Lung (tissue), 12 donors: ENCODE results near the gene SEC61G. TPM values are rescaled to one million over a fixed set of nuclear protein-coding genes. Genes with fewer than 3 reads are reported as not detected.

Source experiments
- ATAC-seq: fragments of 200-7000 bp; cut with Tn5 transposase; one replicate; pipeline ENCODE4 v1.9.1; 2020; ENCODE audit warnings: moderate number of reproducible peaks; ENCODE audit not compliant: insufficient read depth, low FRiP score
- DNase-seq, 3 donors: peaks; one replicate each; pipeline ENCODE4 v3.0.0-alpha.2; 2013 to 2017
- H3K27ac ChIP-seq, 2 donors: one replicate each; pipeline ENCODE4 v1.5.1; 2013; ENCODE audit warnings: mild to moderate bottlenecking in 2 of 2, moderate library complexity in 2 of 2, control low read depth in 1 of 2, inconsistent platforms in 1 of 2, low read depth in 1 of 2, low read length in 1 of 2
- H3K27me3 ChIP-seq, 3 donors: one replicate each; pipeline ENCODE4 v1.5.1; 2013; ENCODE audit warnings: low read length in 2 of 3; ENCODE audit not compliant: control insufficient read depth in 3 of 3, insufficient read depth in 3 of 3
- H3K36me3 ChIP-seq, 4 donors: one replicate each; pipeline ENCODE4 v1.5.1; 2013; ENCODE audit warnings: low read length in 4 of 4, mild to moderate bottlenecking in 1 of 4, moderate library complexity in 1 of 4; ENCODE audit not compliant: control insufficient read depth in 4 of 4, insufficient read depth in 4 of 4
- H3K4me1 ChIP-seq, 5 donors: one replicate each; pipeline ENCODE4 v1.5.1; 2013; ENCODE audit warnings: low read length in 5 of 5, mild to moderate bottlenecking in 2 of 5, moderate library complexity in 1 of 5; ENCODE audit not compliant: control insufficient read depth in 5 of 5, insufficient read depth in 5 of 5
- H3K4me3 ChIP-seq: one replicate; pipeline ENCODE4 v1.5.1; 2013; ENCODE audit warnings: mild to moderate bottlenecking, control low read depth, moderate library complexity
- H3K9ac ChIP-seq, 2 donors: one replicate each; pipeline ENCODE4 v1.5.1; 2013; ENCODE audit warnings: low read length in 2 of 2, control low read depth in 1 of 2; ENCODE audit not compliant: insufficient read depth in 1 of 2
- H3K9me3 ChIP-seq, 4 donors: one replicate each; pipeline ENCODE4 v1.5.1; 2013; ENCODE audit warnings: low read length in 3 of 4, mild to moderate bottlenecking in 1 of 4, moderate library complexity in 1 of 4; ENCODE audit not compliant: control insufficient read depth in 4 of 4, insufficient read depth in 3 of 4
- WGBS, 2 donors: extraction: QIAGEN DNeasy Blood & Tissue Kit; methylation state at CpG; one replicate each; pipeline ENCODE4 v1.1.7; 2013; 5-methylcytosine and 5-hydroxymethylcytosine counted together
- polyA plus RNA-seq, 2 donors: library from polyadenylated mRNA; stranded (reverse); fragments of 200-250 nt; gene quantifications; one replicate each; pipeline ENCODE4 v1.2.1, GENCODE V29; 2013
- total RNA-seq, 2 donors: library from RNA; depleted of rRNA in 1 of 2; stranded (reverse); fragments of >200 nt in 1 of 2; gene quantifications; one replicate each; pipeline ENCODE4 v1.2.1, GENCODE V29; 2014 to 2021
- TF ChIP-seq, protein P1 (sequence below): IDR thresholded peaks from 2 replicates; pipeline ENCODE4 v1.5.1; 2012; ENCODE audit warnings: mild to moderate bottlenecking; ENCODE audit errors: control extremely low read depth, extremely low read depth
- donor health status: control.
- donor health status: control.
- donor health status: Bipolar disorder and iron deficiency.
- donor health status: healthy.
- donor health status: DM: yes; HTN: yes; CAD: no.

The SEC61G gene
- total and polyA plus RNA-seq, 4 donors, result 71.9 to 452 (median 230) TPM

DNA sequence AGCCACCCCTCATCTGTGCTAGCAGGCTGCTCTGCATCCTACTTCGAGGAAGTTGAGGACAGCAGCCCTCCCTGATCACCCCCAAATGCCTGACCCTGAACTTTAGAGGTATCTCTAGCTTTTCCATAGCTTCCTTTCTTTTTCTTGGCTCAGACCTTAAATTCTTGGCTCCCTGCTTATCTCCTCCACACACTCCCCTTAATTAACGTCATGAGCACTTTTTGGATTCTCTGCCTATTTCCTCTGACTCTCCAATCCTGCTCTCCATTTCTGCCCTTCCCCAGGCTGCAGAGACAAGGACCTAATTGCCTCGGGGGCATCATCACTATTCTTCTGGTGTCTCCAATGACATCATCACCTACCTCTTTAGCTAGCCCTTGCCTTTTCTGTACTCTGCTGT is 40.8 kb upstream of the SEC61G start:
- TF ChIP-seq, protein P1, sequence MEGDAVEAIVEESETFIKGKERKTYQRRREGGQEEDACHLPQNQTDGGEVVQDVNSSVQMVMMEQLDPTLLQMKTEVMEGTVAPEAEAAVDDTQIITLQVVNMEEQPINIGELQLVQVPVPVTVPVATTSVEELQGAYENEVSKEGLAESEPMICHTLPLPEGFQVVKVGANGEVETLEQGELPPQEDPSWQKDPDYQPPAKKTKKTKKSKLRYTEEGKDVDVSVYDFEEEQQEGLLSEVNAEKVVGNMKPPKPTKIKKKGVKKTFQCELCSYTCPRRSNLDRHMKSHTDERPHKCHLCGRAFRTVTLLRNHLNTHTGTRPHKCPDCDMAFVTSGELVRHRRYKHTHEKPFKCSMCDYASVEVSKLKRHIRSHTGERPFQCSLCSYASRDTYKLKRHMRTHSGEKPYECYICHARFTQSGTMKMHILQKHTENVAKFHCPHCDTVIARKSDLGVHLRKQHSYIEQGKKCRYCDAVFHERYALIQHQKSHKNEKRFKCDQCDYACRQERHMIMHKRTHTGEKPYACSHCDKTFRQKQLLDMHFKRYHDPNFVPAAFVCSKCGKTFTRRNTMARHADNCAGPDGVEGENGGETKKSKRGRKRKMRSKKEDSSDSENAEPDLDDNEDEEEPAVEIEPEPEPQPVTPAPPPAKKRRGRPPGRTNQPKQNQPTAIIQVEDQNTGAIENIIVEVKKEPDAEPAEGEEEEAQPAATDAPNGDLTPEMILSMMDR, result no peak
- no peak overlapping the region for H3K4me3 ChIP-seq
- peaks cover 0 to 17% (median 7%) of the 10 kb centered on the region in 5 donors for H3K4me1 ChIP-seq
- no peak for ATAC-seq
- no peaks in the 10 kb centered on the region for H3K9me3 ChIP-seq
- H3K36me3 ChIP-seq, result no peaks in the 10 kb centered on the region
- no peak for DNase-seq
- no peaks in the 10 kb centered on the region for H3K27me3 ChIP-seq
- no peak overlapping the region for H3K27ac ChIP-seq
- no peak overlapping the region for H3K9ac ChIP-seq
- 36 to 51% methylated on average over 3 of the region's 3 CpGs for WGBS, 2 donors

DNA sequence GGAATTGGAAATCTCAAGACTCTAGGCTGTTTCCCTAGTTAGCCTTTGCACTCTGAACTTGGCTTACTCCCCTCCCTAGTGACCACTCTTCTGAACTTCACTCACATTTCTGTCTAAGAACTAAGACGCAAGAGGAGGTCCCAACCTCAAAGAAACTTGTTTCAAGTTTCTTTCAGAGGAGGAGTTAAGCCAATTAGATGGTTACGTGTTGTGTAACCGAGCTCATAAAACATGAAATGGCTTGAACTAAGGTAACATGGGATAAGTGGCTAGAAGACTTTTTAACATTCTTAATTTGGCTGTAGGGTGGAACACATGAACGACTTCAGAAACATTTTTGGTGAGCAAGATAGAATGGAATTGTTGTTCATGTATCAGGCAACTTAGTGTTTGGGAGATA is 39.5 kb upstream of the SEC61G start:
- Histone ChIP-seq H3K36me3 (no peaks in the 10 kb centered on the region), H3K27ac (no peak overlapping the region), H3K27me3 (no peaks in the 10 kb centered on the region), H3K9ac (no peak overlapping the region), H3K4me1 (peaks cover 0 to 17% (median 7%) of the 10 kb centered on the region in 5 donors), H3K9me3 (no peaks in the 10 kb centered on the region), H3K4me3 (no peak overlapping the region)
- ATAC-seq (no peak), DNase-seq (no peak)
- 78 to 89% methylated on average over 4 of the region's 4 CpGs for WGBS, 2 donors
- TF ChIP-seq, protein P1, result no peak

DNA sequence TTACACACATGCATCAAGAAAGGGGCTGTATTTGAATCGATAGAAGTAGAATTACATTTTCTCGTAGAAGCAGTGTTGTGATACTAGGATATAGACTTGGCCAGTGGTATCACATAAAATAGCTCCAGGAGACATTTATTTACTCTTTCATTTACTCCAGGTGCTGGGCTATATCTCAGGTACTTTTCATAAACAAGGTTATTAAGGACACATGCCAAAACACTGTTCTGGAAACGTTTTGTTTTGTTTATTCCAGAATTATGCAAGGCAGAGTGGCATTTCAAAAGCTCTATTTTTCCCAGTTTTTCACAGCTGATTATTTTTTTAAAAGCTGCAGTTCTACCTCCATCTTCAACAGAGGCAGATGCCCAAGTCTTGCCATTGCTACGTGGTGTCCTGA is 37.8 kb upstream of the SEC61G start:
- no peak overlapping the region for H3K9ac ChIP-seq
- no peak overlapping the region for H3K27ac ChIP-seq
- H3K4me1 ChIP-seq, result peaks cover 0 to 17% (median 7%) of the 10 kb centered on the region in 5 donors
- ATAC-seq (no peak), DNase-seq (no peak)
- H3K9me3 ChIP-seq, result peaks cover 0 to 4% (median 0%) of the 10 kb centered on the region in 4 donors
- no peaks in the 10 kb centered on the region for H3K27me3 ChIP-seq
- WGBS, 2 donors, result 77 to 79% methylated on average over 4 of the region's 4 CpGs
- no peak overlapping the region for H3K4me3 ChIP-seq
- TF ChIP-seq, protein P1, result no peak
- H3K36me3 ChIP-seq, result no peaks in the 10 kb centered on the region

DNA sequence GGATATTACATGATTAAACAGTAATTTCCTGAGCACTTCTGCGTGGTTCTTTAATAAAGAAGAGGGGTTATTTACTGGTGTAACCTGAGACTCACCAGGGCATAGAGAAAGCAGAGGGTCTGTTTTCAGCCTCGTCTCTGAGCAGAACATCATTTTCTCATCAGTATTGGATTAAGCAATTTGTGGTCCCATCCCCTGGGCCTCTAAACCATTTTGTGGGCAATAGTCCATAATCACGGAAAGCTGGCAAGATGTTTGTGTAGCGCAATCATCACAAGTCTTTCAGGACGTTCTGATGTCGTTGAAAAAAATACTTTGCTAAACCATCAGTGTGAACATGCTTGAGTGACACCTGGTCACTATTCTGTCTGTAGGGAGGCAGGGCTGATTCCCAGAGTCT is 37.1 kb upstream of the SEC61G start:
- DNase-seq (peak in 2 of 3 donors; percentile 66 to 75), ATAC-seq (no peak)
- WGBS, 2 donors, result 52 to 76% methylated on average over 6 of the region's 6 CpGs
- Histone ChIP-seq H3K9me3 (peaks cover 0 to 4% (median 0%) of the 10 kb centered on the region in 4 donors), H3K4me1 (peaks cover 0 to 17% (median 7%) of the 10 kb centered on the region in 5 donors), H3K27ac (no peak overlapping the region), H3K4me3 (no peak overlapping the region), H3K36me3 (no peaks in the 10 kb centered on the region), H3K27me3 (no peaks in the 10 kb centered on the region), H3K9ac (no peak overlapping the region)
- TF ChIP-seq, protein P1, result no peak
